ENCODE data around the gene FOXE3. TPM values are rescaled to one million over a fixed set of nuclear protein-coding genes. Genes with fewer than 3 reads are reported as not detected.

FOXE3 gene
- total RNA-seq, 1 donor from 2014 or later: not detected

DNA sequence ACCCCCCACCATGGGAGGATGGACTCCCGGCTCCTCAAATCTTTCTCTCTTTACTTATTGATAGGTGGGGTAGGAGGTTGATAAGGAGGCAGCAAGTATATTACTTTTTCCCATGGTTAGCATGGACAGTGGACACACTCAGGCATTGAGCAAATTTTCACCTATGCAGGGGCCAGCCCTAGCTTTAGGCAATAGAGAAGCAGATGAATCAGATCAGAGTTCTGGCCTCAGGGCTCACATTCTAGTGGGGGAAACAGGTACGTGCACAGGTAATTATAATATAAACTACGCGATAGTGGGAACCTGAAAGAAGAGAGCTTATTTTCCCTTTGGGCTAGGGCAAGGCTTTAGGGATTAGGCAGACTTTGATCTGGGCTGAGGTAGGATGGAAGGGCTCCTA lies 13.5 kb upstream of the FOXE3 start:
- intact Hi-C loops (cut with DNase I): no loop called here

DNA sequence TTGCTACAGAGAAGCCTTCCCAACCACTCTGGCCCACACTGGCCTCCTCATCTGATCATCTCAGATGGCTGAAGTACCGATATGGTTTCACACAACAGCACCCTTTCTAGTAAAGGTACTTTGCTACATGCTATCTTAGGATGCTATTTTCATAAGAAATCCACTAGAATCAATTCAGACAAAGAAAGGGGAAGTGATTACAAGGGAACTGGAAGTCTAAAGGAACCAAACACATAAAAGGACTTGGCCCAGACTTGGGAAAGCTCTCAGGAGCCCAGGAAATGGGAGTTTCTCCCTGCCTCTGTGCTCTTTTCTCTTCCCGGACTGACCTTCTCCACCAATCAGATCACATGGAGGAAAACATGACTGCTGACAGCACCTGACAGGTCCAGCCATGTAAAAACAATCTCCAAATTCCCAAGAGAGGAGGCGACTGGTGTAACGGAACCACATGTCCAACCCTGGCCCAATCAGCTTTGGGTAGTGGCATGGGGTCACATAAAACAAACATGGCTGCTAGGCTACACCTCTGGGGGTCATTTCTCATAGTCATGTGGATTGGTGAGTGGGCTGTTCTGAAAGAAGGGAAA lies 12.7 kb upstream of the FOXE3 start:
- intact Hi-C loops (cut with DNase I): no loop called here
- DNase-seq (ENCODE audit: low spot score): no peak

More for the DNA sequence above, 13.5 kb upstream of the FOXE3 start:
- no peak for DNase-seq (ENCODE audit: low spot score)

DNA sequence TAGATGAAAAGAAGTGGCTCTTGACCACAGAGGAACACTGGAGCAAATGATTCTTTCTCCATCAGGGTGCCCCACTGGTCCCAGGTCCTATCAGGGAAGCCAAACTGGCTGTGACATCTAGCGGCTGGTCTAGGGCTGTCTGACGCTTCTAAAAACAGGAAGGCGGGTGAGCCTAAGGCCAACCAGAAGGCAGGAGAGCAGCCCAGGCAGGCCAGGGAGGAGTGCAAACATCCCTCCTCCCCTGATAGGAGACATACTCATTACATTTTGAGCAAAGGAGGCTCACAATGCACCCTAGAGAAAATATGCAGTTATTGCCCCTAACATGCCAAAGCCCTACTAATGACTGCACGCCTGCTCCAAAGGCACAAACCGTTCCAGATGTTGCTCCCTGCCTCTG lies 10.4 kb upstream of the FOXE3 start:
- no peak for DNase-seq (ENCODE audit: low spot score)
- intact Hi-C loops (cut with DNase I): no loop called here

DNA sequence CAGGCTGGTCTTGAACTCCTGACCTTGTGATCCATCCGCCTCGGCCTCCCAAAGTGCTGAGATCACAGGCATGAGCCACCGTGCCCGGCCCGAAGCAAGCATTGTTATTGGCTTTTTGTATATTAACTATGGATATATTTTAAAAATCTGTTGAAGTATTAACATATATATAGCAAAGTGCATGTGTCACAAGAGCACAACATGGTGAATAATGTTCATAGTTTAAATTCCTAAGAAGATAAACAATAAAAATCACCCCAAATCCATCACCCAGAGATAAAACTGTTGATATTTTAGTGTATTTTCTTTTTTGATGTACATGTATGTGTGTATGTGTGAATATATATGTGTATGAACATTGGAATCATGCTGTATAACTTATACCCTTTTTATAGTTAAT lies 9.1 kb upstream of the FOXE3 start:
- intact Hi-C loops (cut with DNase I): no loop called here

DNA sequence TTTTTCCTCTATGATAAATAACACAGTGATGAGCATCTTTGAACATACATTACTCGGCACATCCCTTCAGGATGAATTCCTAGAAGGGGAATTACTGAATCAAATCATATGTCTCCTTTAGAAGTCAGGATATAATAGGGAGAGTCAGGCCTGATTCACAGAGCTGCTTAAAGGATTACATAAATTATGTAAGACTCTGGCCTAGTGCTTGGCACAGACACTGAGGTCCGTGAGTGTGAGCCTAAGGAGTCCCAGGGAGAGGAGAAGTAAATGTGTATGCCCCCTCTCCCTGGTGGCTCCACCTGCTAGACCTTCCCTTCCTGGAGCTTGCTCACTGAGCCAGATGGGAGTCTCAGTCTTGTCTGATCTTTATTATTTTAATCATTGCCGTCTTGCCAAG lies 8.6 kb upstream of the FOXE3 start:
- intact Hi-C loops (cut with DNase I): no loop called here
- DNase-seq (ENCODE audit: low spot score): no peak

More for the DNA sequence above, 9.1 kb upstream of the FOXE3 start:
- DNase-seq (ENCODE audit: low spot score): no peak

DNA sequence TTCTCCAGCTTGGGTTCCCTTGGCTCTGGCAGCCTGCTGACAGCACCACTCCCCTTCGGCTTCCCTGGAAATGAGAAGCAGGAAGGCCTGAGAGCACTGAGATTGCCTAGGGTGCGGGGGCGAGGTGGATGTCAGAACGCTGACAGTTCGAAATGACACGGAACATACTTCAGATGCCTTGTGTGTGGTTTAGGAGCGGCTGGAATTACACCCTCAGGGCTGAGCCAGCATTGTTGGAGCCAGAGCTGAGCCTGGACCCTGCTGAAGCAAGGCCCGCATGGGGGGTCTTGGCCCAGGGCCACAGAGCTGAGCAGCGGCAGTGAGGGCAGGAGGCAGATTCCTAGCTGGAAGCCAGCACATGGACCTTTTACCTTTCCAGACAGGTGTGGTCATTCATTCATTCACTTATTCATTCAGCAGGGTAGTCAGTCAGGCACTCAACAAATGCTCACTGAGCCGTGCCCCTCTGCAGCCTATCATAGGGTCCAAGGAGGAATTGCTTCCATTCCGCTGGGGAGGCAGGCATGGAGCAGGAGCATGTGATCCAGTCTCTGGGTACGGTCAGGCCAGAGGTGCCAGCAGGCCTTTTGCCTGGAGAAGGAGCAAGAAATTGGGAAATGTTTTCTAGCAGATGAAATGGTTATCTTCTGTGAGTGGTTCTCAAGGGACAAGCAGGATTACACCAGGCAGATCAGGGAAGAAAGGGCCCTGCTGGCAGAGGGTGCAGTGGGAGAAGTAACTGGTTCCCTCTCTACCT lies 6.6 kb upstream of the FOXE3 start:
- no peak for DNase-seq (ENCODE audit: low spot score)
- intact Hi-C loops (cut with DNase I): no loop called here

DNA sequence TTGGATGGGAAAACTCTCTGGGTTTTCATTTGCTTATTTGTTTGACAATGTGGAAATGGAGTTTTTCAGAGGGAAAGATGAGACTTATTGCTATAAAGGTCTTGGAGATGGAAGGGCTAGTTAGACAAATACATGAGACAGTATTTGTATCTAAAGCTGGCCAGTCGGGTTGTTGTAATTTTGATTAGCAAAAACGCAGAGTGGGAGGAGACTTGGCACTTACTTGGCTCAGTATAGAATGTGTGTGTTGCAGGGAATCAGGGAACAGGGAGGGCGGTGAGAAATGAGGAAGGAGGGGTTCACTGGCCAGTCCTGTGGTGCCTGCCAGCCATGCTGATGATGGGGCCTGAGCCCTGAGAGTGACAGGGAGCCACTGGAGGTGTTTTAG lies 6.0 kb upstream of the FOXE3 start:
- intact Hi-C loops (cut with DNase I): no loop called here
- DNase-seq (ENCODE audit: low spot score): no peak

DNA sequence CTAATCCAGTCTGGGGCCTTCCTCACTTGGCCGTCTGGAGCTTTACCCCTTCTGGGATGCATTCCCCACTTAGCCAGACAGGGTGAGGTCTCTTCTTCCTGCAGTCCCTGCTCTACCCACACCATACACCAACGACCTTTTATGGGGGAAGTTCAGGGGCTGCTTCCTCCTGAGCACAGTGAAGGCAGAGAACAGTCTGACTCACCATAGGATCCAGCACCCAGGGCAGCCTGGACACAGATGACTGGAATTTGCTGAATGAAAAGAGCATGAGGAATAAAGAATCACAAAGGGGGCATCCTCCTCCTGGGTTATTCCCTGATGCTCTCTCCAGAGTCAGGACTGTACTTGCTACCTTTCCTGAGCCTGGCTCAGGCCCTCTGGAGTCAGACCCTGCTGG lies 4.6 kb upstream of the FOXE3 start:
- no peak for DNase-seq (ENCODE audit: low spot score)
- intact Hi-C loops (cut with DNase I): no loop called here

DNA sequence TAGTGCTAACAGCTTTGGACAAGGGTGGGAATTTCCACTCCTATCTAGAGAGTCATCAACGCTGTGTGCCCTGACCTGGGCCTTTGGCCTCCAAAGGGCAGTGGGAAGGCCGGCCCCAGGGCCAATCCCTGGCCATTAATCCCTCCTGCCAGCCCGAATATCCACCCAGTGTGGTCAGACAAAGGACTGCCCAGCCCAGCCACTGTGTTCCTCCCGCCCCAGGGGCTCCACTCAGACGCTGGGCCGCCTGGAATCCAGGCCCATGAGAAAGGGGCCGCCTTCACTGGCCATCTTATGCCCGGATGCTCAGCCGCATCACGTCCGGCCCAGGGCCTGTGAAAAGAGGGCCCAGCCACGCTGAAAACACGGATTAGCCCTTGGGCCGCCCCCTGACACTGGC lies 3.6 kb upstream of the FOXE3 start:
- intact Hi-C loops (cut with DNase I): no loop called here
- no peak for DNase-seq (ENCODE audit: low spot score)

DNA sequence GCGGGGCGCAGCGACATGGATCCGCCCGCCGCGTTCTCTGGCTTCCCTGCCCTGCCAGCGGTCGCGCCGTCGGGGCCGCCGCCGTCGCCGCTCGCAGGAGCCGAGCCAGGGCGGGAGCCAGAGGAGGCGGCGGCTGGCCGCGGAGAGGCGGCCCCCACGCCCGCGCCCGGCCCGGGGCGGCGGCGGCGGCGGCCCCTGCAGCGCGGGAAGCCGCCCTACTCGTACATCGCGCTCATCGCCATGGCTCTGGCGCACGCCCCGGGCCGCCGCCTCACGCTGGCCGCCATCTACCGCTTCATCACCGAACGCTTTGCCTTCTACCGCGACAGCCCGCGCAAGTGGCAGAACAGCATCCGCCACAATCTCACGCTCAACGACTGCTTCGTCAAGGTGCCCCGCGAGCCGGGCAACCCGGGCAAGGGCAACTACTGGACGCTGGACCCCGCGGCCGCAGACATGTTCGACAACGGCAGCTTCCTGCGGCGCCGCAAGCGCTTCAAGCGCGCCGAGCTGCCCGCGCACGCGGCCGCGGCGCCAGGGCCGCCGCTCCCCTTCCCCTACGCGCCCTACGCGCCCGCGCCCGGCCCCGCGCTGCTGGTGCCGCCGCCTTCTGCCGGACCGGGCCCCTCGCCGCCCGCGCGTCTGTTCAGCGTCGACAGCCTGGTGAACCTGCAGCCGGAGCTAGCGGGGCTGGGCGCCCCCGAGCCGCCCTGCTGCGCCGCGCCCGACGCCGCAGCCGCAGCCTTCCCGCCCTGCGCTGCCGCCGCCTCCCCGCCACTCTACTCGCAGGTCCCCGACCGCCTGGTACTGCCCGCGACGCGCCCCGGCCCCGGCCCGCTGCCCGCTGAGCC lies 459 bp downstream of the FOXE3 start:
- DNase-seq (ENCODE audit: low spot score): no peak
- intact Hi-C loops (cut with DNase I): no loop called here

DNA sequence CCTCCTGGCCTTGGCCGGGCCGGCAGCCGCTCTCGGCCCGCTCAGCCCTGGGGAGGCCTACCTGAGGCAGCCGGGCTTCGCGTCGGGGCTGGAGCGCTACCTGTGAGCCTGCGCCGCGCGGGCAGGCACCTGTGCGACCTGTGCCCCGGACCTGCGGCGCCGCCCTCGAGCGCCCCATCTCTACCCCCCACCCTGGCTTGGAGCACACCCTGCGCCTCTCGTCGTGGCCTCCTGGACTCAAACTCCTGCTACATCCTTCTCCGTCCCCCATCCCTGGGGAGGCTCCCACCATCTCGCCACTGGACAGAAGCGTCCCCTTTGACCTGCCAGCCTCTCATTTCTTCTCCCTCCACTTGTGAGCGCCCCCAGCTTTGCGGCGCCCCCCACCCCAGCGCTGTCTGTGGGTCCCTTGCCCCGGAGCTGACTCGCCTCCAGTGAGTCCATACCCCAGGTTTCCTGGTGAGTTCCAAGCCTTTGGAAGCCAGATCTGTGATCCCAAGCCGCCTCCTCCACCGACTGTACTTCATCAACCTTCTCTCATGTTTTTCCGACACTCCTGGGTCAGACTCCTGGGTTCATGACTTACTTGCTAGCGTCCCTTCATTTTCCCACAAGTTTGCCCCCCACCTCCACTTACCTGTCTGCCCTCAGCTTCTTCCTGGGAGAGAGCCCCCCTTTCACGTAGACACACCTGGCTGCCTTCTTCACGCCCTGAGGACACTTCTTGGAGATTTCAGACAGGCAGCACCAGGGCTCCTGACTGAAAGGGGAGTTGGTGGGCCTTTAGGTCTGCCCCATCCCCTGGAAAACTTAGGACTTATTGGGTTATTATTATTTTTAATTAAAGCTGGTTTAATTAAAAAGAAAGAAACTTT lies 1.3 kb downstream of the FOXE3 start:
- DNase-seq (ENCODE audit: low spot score): no peak
- intact Hi-C loops (cut with DNase I): no loop called here

DNA sequence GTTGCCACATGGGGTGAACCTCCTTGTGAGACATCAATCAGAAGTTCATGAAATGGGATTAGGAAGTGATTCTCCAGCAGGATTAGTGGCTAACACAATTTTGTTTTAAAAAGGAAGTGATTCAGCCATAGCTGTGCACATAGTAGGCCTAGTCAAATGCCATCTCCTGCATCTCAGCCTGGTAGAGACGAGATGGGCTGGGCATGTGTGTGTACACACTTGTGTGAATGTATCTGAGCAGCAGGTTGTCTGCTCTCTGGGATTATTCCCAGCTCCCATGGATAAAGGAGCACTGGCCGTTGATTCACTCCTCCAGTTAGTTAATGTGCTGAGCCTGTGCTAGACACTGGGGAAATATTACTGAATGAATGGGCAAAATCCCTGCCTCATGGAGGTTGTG lies 2.0 kb downstream of the FOXE3 start:
- intact Hi-C loops (cut with DNase I): no loop called here

DNA sequence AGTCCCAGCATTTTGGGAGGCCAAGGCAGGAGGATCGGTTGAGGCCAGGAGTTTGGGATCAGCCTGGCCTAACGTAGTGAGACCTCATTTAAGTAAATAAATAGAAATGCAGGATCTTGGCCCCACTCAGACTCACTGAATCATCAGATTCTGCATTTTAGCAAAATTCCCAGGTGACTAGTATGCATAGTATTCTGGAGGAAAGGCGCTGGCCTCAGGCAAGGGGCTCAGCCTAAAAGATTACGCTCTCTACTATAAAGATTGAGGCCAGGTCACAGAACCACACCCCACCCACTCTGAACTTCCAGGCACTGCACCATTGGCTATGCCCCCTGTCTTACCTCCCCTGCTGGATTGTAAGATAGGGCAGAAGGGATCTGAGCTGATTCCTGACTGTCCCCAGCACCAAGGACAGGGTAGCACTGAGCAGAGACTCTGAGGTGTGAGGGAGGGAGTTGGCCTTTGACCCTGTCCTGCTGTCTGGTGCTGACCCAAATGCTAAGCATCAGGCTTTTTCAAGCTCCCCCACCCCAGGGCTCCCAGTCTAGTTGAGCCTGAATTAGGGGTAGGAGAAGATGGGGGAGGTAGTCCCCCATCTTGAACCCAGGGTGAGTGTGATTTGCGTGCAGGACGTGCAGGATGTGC lies 2.7 kb downstream of the FOXE3 start:
- DNase-seq (ENCODE audit: low spot score): no peak
- intact Hi-C loops (cut with DNase I): no loop called here

More for the DNA sequence above, 2.0 kb downstream of the FOXE3 start:
- DNase-seq (ENCODE audit: low spot score): no peak

DNA sequence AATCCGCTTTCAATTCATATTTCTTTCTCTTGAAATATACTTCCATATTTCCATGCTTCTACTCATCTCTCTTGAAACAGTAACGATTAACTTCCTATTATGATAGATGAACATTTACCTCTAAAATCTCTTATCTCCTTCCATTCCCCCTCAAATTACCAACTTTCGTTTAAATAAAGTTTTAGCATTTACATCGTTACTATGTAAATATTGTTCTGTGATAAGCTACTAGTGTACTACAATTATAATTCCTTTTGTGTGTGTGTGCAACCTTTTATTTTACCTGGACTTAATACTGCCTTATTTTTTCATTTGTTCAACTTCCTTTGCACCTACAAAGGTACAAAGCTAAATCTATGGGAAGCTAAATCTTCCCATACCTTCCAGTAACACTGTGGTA lies 4.5 kb downstream of the FOXE3 start:
- no peak for DNase-seq (ENCODE audit: low spot score)
- intact Hi-C loops (cut with DNase I): no loop called here

DNA sequence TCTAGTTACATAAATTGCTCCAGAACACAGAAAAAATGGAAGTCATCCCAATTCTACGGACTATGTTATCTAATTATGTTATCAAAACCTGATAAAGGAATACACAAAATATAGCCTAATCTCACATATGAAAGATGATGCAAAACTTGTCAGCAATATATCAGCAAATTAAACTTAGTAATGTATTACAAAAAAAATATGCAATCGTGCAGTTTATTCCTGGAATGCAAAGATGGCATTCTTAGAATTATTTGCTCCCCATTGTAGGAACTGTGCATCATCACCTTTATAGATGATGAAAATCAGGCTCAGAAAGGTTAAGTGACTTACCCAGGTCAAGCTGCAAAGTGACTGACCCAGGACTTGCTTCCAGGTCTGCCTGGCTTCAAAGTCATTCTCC lies 7.8 kb downstream of the FOXE3 start:
- no peak for DNase-seq (ENCODE audit: low spot score)
- intact Hi-C loops (cut with DNase I): loop anchor here (2.0 kb wide), 1 partner anchor 35 kb away; no protein-coding TSS in a partner anchor

DNA sequence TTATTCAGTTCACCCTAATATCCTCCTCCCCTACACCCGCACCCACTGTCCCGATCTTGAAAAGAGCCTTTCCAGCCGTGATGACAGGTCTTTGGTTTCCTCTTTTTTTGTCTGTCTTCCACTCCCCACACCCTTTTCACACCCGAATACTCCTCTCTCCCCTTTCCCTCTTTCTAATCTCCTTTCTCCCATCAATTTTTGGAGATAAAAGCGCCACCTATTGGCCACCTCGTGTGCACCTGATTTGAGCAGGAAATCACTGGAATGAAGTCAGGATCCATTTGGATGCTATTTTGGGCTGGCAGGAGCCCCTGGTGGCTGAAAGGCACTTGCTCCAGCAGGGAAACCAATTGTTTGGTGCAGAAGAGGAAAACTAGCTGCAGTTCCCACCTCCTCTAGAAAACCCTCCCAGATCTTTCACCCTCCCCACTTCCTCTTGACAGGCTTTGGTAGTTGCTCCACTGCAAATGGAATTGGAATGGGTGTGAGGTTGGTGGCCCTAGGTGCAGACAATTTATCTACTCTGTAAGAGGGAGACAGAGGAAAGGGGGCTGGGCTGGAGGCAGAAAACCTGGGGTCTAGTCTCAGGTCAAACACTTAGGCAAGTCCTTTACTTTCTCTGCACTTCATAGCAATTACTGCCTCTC lies 8.4 kb downstream of the FOXE3 start:
- no peak for DNase-seq (ENCODE audit: low spot score)
- intact Hi-C loops (cut with DNase I): loop anchor here (2.0 kb wide), 1 partner anchor 36 kb away; no protein-coding TSS in a partner anchor

DNA sequence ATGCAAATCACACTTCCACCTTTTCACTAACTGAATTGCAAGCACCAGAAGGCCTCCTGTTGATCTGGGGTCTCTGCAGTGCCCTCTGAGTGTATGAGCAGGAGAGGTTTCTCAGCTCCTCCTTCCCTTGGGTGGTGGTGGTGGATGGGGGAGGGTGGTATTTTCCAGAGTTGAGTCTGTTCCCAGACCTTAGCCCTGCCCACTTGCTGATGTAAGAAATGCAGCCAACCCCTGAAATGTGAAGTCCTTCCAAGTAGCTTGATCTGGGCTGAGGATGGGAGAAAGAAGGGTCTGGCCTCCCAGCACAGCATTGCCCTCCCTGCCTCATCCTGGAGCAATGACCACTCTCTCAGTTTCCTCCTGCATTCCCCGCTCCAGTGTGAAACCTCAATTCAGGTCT lies 15.4 kb downstream of the FOXE3 start:
- intact Hi-C loops (cut with DNase I): loop anchor here (5.0 kb wide), 1 partner anchor 296 kb away; no protein-coding TSS in a partner anchor
- DNase-seq (ENCODE audit: low spot score): no peak

Measured in cardiac septum (tissue), 1 donor.